Measurements from ENCODE around the gene GNGT2.

The GNGT2 gene

DNA sequence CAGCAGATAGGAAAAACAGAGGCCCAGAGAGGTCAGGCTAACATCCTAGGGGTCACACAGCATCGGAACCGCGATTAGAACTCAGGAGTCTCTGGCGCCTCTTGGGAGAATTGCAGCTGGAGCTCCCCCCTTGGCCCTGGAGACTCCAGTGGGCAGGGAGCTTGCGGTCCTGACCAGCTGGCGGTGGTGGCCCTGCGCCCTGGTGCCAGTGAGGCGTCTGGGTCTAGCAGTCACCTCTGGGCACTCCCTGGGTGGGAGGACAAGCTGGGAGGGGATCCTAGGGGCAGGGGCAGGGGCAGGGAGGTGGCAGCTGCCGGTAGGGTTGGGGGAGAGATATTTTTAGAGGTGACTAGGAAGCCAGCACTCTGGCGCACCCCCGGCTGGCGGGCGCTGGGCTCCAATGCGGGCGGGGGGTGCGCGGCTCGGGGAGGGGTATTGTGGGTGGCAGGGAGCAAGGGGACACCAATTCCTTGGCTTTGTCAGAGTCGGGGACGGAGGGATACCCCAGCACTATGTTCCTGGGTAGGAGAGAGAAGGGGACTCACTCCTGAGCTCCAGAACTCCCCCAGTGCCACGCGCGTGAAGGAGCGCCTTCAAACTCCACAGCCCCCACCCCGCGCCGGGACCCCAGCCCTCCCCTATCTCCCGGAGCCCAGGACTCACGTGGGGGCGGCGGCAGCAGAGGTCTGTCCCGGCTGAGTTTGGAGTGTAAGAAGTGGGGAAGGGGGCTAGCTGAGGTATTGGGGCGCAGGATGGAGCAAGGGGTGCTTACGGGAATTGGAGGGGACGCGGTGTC is 19.6 kb upstream of the GNGT2 start:
- Histone ChIP-seq H3K36me3 (no peaks in the 10 kb centered on the region), H3K4me1 (peaks cover 33% of the 10 kb centered on the region), H3K4me3 (peak overlapping the region; percentile 70), H3K4me2 (peak overlapping the region; percentile 99), H3K9me3 (no peaks in the 10 kb centered on the region), H3K9ac (peak overlapping the region; percentile 48; the same call in 1 of the 2 replicates), H3K27me3 (peaks cover 51% of the 10 kb centered on the region), H3K27ac (no peak overlapping the region), H4K20me1 (peaks cover 2% of the 10 kb centered on the region; the same call in 1 of the 2 replicates)
- no peak for TF ChIP-seq Cebpa-rat (IDR thresholded peaks at IDR 0.05)

DNA sequence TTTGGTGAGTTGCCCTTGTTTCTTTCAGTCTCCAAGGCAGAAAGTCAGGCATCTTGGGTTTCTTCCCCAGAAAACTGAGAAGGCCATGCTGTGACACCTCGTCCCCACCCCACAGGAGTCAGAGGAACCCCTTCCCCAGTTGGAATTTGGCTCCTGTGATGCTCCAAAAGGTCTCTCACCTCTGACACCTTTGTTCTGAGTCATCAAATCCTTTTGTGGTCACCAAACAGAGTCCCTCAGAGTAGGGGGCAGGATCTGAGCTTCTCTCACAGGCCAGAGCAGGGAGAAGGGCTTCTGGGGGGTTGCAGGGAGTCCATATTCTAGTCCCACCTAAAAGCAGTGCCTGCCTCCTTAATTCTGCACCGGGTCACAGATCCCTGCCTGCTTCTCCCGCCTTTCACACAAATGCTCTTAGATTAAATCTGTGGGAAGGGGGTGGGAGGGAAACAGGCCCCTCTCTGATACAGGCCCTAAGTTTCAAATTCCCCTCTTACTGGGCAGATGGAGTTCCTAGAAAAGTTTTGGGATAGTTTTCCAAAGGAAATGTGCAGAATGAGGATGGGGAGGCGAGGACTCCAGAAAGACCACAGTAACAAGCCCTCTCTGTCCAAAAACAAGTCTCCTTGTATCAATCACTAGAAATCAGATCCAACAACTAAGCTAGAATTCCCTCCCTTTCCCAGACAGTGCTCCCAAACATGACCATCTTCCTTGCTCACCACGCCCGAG is 18.9 kb upstream of the GNGT2 start:
- H3K4me1 ChIP-seq = peaks cover 41% of the 10 kb centered on the region
- no peaks in the 10 kb centered on the region for H3K9me3 ChIP-seq
- H3K27ac ChIP-seq = no peak overlapping the region
- peaks cover 59% of the 10 kb centered on the region for H3K27me3 ChIP-seq
- no peak for TF ChIP-seq Cebpa-rat (IDR thresholded peaks at IDR 0.05)
- no peak overlapping the region for H3K4me3 ChIP-seq
- peaks cover 9% of the 10 kb centered on the region for H4K20me1 ChIP-seq
- no peaks in the 10 kb centered on the region for H3K36me3 ChIP-seq
- no peak overlapping the region for H3K9ac ChIP-seq
- peak overlapping the region; percentile 99 for H3K4me2 ChIP-seq

DNA sequence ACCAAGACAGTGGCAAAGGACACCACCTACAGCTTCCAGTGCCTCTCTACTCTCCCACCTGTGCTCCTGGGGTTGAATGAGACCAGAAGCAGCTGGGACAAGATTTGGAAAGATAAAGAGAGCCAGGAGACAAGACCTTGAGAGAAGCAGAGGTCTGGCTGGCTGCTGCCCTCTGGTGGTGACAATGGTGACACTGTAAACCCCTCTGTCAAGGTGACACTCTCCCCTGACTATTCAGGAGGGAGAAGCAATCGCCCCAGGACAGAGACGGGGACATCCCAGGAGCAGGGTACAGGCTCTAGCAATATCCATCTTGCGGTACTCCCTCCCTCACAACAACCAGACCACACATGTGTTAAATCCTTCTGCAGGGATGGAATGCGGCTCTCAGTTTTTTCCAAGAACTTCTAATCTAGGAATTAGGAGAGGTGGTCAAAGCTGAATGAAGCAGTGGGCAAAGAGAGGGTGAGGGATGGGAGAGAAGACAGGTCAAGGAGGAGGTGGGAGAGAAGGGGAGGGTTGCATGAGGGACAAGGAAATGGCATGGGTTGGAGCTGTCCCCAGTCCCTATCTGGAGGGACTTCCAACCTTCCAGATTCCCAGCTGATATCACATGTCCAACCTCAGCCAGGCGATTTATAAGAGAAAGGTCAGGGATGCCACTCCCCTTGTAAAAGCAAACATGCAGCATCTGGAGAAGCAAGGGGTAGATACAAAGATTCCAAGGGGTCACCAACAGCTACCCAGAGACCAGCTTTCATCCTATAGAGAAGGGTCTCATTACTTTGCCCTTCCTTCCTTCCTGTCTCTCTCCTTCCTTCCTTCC is 17.3 kb upstream of the GNGT2 start:
- H3K4me2 ChIP-seq = peak overlapping the region; percentile 37; the same call in 1 of the 2 replicates
- no peak for TF ChIP-seq Cebpa-rat (IDR thresholded peaks at IDR 0.05)
- H4K20me1 ChIP-seq = peaks cover 25% of the 10 kb centered on the region
- no peak overlapping the region for H3K27ac ChIP-seq
- peaks cover 49% of the 10 kb centered on the region for H3K4me1 ChIP-seq
- H3K9ac ChIP-seq = no peak overlapping the region
- H3K36me3 ChIP-seq = no peaks in the 10 kb centered on the region
- no peaks in the 10 kb centered on the region for H3K9me3 ChIP-seq
- no peak overlapping the region for H3K4me3 ChIP-seq
- H3K27me3 ChIP-seq = peaks cover 75% of the 10 kb centered on the region

DNA sequence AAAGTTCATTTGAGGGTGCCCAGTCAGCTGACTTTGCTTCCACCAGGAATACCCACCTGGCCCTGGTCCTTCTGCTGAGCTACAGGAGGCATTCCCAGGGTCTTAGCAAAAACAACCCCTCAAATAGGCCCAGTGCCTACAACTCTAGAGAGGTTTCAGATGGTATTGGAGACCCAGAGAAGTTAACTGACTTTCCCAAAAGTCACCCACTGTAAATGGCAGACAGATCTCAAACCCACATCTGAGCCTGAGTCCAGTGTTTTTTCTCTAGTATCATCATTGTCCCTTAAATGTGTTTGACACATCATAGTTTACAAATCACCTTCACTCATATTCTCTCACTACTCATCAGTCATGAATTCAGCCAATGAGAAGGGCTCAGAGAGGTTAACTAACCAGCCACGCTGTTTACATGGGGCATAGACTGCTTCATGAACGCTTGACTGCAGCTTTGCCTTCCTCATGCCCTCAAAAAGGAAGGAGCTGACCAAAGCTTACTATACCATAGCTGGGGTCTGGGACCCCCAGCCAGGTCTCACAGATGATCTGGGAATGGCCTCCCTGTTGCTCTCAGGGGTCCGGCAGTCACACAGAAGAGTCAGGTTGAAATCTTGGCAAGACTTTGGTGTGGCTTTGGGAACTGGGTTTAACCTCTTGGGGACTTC is 16.5 kb upstream of the GNGT2 start:
- no peak overlapping the region for H3K9ac ChIP-seq
- H3K36me3 ChIP-seq = no peaks in the 10 kb centered on the region
- no peak overlapping the region for H3K27ac ChIP-seq
- peaks cover 49% of the 10 kb centered on the region for H3K4me1 ChIP-seq
- no peak for TF ChIP-seq Cebpa-rat (IDR thresholded peaks at IDR 0.05)
- H3K4me3 ChIP-seq = no peak overlapping the region
- no peaks in the 10 kb centered on the region for H3K9me3 ChIP-seq
- peaks cover 82% of the 10 kb centered on the region for H3K27me3 ChIP-seq
- H4K20me1 ChIP-seq = peaks cover 30% of the 10 kb centered on the region
- peak overlapping the region; percentile 9; the same call in 1 of the 2 replicates for H3K4me2 ChIP-seq

DNA sequence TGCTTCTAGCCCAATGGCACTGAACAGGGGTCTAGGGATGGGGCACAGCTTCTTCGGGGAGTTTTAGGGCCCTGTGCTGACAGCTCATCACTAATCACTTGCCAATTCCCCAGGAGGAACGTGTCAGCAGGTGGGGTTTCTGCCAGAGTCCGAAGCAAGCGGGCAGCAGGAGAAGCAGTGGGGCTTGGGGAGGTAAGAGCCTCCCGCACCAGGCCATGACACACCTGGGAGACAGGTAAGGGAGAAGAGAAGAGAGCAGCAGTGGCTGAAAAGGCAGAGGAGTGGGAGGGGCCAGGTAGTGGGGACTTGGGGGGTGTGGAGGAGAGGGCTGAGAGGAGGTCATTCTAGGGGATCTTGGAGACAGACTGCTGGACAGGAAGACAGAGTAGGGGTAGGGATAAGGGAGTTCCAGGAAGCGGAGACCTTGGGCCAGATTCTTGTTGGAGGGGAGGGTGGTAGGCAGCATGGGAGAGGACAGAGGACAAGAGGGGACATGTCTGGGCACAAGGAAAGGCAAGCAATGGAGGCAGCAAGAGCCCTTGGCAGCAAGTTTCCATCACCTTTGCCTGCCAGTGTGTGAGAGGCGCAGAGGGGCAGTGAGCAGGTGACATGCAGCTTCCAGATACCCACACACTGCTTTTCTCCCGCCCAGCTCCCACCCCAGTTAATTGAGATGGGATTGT is 15.3 kb upstream of the GNGT2 start:
- Histone ChIP-seq H3K36me3 (no peaks in the 10 kb centered on the region), H4K20me1 (peaks cover 30% of the 10 kb centered on the region), H3K4me3 (no peak overlapping the region), H3K27me3 (peaks cover 72% of the 10 kb centered on the region), H3K9me3 (no peaks in the 10 kb centered on the region), H3K9ac (no peak overlapping the region), H3K4me2 (no peak overlapping the region), H3K27ac (no peak overlapping the region), H3K4me1 (peaks cover 44% of the 10 kb centered on the region)
- TF ChIP-seq Cebpa-rat (IDR thresholded peaks at IDR 0.05) = no peak

DNA sequence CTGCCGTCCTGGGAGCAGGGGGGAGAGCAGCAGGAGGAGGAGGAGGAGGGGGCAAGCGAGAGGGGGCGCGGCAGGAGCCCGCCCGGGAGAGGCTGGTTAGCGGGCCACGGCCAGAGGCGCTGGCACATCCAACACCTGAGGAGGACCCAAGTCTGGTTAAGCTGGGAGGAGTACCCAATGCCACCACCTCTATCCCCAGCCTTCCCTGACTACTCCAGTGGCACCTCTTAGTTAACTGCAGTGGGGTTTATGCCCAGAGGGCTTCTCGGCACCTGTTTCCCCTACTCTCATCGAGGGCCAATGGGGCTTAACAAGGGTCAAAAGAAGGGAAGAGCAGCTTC is 14.6 kb upstream of the GNGT2 start:
- no peaks in the 10 kb centered on the region for H3K9me3 ChIP-seq
- H4K20me1 ChIP-seq = peaks cover 30% of the 10 kb centered on the region
- peaks cover 65% of the 10 kb centered on the region for H3K27me3 ChIP-seq
- no peak overlapping the region for H3K27ac ChIP-seq
- H3K36me3 ChIP-seq = no peaks in the 10 kb centered on the region
- H3K4me3 ChIP-seq = peak overlapping the region; percentile 56
- H3K9ac ChIP-seq = no peak overlapping the region
- H3K4me1 ChIP-seq = peaks cover 39% of the 10 kb centered on the region
- no peak for TF ChIP-seq Cebpa-rat (IDR thresholded peaks at IDR 0.05)
- H3K4me2 ChIP-seq = peak overlapping the region; percentile 91

DNA sequence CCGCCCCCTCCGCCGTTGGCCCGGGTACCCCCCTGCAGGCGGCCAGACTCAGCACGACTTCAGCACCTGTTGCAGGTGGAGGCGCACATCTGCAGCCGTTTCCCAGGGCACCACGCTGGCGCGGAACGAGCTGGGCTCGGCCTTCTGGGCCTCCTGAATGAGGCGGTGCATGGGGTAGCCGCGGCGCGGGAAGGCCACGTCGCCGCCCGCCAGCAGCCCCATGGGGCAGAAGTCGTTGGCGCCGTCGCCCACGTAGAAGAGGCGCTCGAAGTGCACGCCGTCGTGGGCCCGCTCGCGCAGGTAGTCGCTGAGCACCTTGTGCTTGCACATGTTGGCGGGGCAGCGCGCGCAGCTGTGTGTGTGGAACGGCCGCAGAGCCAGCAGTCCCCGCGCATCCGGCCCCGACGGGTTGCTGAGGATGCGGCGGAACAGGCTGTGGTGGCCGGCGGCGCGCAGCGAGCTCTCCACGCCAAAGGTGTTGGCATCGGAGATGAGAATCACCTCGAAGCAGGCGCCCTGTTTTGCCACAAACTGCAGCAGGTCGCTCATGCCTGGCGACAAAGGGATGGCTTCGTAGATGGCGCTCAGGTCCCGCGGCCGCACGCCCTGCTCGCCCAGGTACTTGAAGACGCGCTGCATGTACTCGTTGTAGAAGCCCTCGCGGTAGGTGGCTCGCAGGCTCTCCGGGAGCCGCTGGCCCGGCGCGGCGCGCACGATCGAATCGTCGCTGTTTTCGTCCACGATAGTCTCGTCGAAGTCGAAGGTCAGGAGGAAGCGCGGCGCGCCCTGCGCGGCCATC is 14.0 kb upstream of the GNGT2 start:
- Histone ChIP-seq H3K27ac (no peak overlapping the region), H3K36me3 (no peaks in the 10 kb centered on the region), H3K4me1 (peaks cover 36% of the 10 kb centered on the region), H4K20me1 (peaks cover 30% of the 10 kb centered on the region), H3K4me2 (peak overlapping the region; percentile 91), H3K4me3 (peak overlapping the region; percentile 56), H3K9ac (no peak overlapping the region), H3K9me3 (no peaks in the 10 kb centered on the region), H3K27me3 (peaks cover 59% of the 10 kb centered on the region)
- TF ChIP-seq Cebpa-rat (IDR thresholded peaks at IDR 0.05) = no peak

DNA sequence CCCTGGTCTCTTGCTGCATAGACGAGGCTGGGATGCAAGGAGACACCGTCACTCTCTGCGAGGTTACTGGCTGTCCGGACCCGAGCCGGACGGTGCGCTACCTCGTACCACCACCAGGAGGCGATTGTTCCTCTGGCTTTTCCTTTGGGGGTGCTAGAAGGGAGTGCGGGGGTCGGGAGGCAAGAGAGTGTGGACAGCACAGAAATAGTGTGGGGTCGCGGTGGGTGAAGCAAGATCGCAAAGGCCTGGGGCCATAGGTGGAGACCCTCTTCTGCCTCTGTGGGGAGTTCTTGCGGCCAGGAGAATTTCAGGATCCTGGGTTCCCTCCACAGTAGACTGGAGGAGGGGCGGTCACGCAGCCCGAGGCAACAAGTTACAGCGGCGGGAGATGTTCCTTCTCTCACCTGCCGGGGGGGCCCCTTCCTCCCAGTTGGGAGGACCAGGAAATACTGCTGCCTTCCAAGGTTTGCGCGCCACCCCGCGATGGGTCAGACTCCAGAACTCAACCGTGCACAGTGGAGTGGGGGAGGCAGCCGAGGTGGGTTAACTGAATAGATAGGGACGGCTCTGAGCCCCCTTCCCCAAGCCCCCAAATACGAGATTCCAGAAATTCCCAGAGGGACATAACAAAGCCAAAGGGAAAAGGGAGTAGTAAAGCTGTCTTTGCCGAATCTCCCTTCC is 13.3 kb upstream of the GNGT2 start:
- H3K27ac ChIP-seq = no peak overlapping the region
- no peak overlapping the region for H3K9ac ChIP-seq
- TF ChIP-seq Cebpa-rat (IDR thresholded peaks at IDR 0.05) = no peak
- peaks cover 30% of the 10 kb centered on the region for H4K20me1 ChIP-seq
- peak overlapping the region; percentile 91 for H3K4me2 ChIP-seq
- no peaks in the 10 kb centered on the region for H3K9me3 ChIP-seq
- H3K4me3 ChIP-seq = peak overlapping the region; percentile 56
- no peaks in the 10 kb centered on the region for H3K36me3 ChIP-seq
- peaks cover 44% of the 10 kb centered on the region for H3K4me1 ChIP-seq
- peaks cover 53% of the 10 kb centered on the region for H3K27me3 ChIP-seq

Measured in BLaER1 (cell line).